Islet of Langerhans (tissue), 1 donor: ENCODE measurements around the gene RNU1-2.
"Not testable (repeated sequence)": the region's sequence is repeated elsewhere in the genome, so short reads cannot be mapped to it uniquely, and the experiment has no call there.

Experiments used
- FAIRE-seq: peaks from one replicate; lab custom pipeline; 2011; peaks lifted over from hg19 to GRCh38; lab: Jason Lieb, UNC

Gene RNU1-2

GRCh38 chr1:16911851-16912721 lies 16.3 kb downstream of the RNU1-2 start:
- FAIRE-seq: not testable (repeated sequence)

- FAIRE-seq: not testable (repeated sequence)
Observed at GRCh38 chr1:16912742-16913141, 17.0 kb downstream of the RNU1-2 start.

GRCh38 chr1:16913181-16913832 lies 17.5 kb downstream of the RNU1-2 start:
- FAIRE-seq: no peak

GRCh38 chr1:16913833-16914662 lies 18.3 kb downstream of the RNU1-2 start:
- FAIRE-seq: no peak

GRCh38 chr1:16914928-16915626 lies 19.3 kb downstream of the RNU1-2 start:
- FAIRE-seq: not testable (repeated sequence)

GRCh38 chr1:16915627-16915973 lies 19.8 kb downstream of the RNU1-2 start:
- FAIRE-seq: no peak

GRCh38 chr1:16916036-16916880 lies 20.5 kb downstream of the RNU1-2 start:
- FAIRE-seq: not testable (repeated sequence)

GRCh38 chr1:16918371-16918770 lies 22.6 kb downstream of the RNU1-2 start:
- no peak for FAIRE-seq

GRCh38 chr1:16918936-16919665 lies 23.3 kb downstream of the RNU1-2 start:
- not testable (repeated sequence) for FAIRE-seq

GRCh38 chr1:16920951-16921350 lies 25.2 kb downstream of the RNU1-2 start:
- FAIRE-seq: no peak

GRCh38 chr1:16921391-16922185 lies 25.8 kb downstream of the RNU1-2 start, which contains the start of gene CROCC:
TSS of gene CROCC (plus strand) at chr1:16921931. CDS start at chr1:16922019, 88 bp downstream.
- FAIRE-seq: no peak

GRCh38 chr1:16922466-16922865 lies 26.7 kb downstream of the RNU1-2 start:
- no peak for FAIRE-seq

GRCh38 chr1:16922885-16923431 lies 27.2 kb downstream of the RNU1-2 start:
- FAIRE-seq: no peak

- FAIRE-seq: no peak
Observed at GRCh38 chr1:16924216-16924918, 28.6 kb downstream of the RNU1-2 start.

- no peak for FAIRE-seq
Observed at GRCh38 chr1:16924919-16925477, 29.2 kb downstream of the RNU1-2 start.

- no peak for FAIRE-seq
Observed at GRCh38 chr1:16925635-16926490, 30.1 kb downstream of the RNU1-2 start.

GRCh38 chr1:16926491-16927073 lies 30.8 kb downstream of the RNU1-2 start:
- FAIRE-seq: no peak
